ENCODE results near the gene BUD31.

DNA sequence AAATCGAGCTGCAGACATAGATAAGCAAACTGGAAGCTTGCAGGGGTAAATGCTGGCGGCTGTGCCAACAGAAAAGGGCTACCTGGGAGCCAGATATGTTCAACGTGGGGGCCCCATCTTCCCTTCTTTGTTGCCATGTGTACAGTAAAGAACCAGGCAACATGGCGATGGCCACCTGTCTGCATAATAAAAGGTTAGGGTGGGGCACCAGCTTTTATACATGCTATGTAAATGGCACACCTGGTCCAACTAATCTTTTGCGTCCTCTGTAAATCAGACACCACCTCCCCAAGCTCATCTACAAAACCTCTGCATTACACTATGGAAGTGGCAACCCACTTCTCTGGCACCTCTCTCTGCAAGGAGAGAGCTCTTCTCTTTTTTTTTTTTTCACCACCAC, 13.9 kb downstream of the BUD31 start:
- TF ChIP-seq, protein P1, sequence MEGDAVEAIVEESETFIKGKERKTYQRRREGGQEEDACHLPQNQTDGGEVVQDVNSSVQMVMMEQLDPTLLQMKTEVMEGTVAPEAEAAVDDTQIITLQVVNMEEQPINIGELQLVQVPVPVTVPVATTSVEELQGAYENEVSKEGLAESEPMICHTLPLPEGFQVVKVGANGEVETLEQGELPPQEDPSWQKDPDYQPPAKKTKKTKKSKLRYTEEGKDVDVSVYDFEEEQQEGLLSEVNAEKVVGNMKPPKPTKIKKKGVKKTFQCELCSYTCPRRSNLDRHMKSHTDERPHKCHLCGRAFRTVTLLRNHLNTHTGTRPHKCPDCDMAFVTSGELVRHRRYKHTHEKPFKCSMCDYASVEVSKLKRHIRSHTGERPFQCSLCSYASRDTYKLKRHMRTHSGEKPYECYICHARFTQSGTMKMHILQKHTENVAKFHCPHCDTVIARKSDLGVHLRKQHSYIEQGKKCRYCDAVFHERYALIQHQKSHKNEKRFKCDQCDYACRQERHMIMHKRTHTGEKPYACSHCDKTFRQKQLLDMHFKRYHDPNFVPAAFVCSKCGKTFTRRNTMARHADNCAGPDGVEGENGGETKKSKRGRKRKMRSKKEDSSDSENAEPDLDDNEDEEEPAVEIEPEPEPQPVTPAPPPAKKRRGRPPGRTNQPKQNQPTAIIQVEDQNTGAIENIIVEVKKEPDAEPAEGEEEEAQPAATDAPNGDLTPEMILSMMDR (IDR thresholded peaks at IDR 0.05): no peak
- no peak for TF ChIP-seq ZFX (IDR thresholded peaks at IDR 0.05; ENCODE audit: borderline replicate concordance)
